ENCODE measurements around the gene P2RX6. TPM values are rescaled to one million over a fixed set of nuclear protein-coding genes. Genes with fewer than 3 reads are reported as not detected.
"Not testable (repeated sequence)": the region's sequence is repeated elsewhere in the genome, so short reads cannot be mapped to it uniquely, and the experiment has no call there.

Gene P2RX6
- total RNA-seq, 1 donor from 2014 or later: not detected

DNA sequence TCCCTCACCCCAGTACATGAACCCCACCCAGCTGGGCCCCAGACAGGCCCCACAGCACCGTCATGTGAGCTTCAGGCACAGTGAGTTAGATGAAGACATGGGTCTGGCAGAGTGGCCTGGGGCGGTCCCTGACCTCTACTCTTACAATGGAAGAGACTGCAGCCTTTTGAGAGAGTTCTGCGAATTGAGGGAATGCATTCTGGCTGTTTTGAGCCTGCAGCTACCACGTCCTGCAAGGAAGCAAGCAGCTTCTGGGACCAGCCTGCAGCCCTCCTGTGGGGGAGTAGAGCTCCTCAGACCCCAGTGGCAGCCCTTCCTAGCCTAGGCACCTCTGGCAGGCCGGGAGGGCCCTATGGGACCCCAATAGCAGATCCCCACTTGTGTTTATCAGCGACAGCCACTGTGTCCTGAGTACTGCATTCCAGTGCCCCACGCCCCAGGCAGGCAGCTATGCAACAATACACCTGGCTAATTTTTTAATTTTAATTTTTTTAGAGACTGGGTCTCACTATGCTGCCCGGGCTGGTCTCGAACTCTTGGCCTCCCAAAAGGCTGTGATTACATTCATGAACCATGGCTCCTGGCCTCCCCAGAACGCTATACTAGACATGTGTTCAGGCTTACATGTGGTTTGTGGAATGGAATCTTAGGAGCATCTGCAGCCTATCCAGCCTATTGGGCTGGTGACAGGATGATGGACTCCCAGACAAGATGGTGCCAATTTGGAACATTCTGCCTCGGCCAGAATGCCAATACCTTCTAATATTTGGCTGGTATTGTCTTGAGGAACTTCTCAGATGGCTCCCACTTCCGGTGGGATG, 18.1 kb downstream of the P2RX6 start:
- H3K4me3 ChIP-seq (ENCODE audit: low read depth, low read length): no peak overlapping the region
- no peaks in the 10 kb centered on the region for H3K36me3 ChIP-seq (ENCODE audit: control insufficient read depth, insufficient read depth, low read length)
- peaks cover 28% of the 10 kb centered on the region for H3K27me3 ChIP-seq (ENCODE audit: control insufficient read depth, insufficient read depth, low read length)
- TF ChIP-seq, protein P1, sequence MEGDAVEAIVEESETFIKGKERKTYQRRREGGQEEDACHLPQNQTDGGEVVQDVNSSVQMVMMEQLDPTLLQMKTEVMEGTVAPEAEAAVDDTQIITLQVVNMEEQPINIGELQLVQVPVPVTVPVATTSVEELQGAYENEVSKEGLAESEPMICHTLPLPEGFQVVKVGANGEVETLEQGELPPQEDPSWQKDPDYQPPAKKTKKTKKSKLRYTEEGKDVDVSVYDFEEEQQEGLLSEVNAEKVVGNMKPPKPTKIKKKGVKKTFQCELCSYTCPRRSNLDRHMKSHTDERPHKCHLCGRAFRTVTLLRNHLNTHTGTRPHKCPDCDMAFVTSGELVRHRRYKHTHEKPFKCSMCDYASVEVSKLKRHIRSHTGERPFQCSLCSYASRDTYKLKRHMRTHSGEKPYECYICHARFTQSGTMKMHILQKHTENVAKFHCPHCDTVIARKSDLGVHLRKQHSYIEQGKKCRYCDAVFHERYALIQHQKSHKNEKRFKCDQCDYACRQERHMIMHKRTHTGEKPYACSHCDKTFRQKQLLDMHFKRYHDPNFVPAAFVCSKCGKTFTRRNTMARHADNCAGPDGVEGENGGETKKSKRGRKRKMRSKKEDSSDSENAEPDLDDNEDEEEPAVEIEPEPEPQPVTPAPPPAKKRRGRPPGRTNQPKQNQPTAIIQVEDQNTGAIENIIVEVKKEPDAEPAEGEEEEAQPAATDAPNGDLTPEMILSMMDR (IDR thresholded peaks at IDR 0.05; ENCODE audit: insufficient read depth, low read length, poor library complexity, severe bottlenecking): no peak
- no peak for DNase-seq (ENCODE audit: low read depth)

DNA sequence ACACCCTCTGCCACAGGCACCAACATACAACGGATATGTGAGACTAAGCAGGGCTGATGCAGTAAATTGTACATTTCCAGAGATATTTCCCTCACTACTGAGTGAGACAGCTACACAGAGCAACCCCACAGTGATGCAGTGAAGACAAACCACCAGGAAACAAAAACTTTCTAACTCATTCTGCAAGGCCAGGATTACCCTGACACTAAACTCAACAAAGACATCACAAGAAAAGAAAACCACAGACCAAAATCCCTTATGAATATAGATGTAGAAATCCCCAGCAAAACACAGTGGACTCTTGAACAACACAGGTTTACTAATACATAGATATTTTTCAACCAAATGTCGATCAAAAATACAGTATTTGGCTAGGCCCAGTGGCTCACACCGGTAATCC, 18.9 kb downstream of the P2RX6 start:
- Histone ChIP-seq H3K4me3 (ENCODE audit: low read depth, low read length) (no peak overlapping the region), H3K27me3 (ENCODE audit: control insufficient read depth, insufficient read depth, low read length) (peaks cover 28% of the 10 kb centered on the region), H3K36me3 (ENCODE audit: control insufficient read depth, insufficient read depth, low read length) (no peaks in the 10 kb centered on the region)
- DNase-seq (ENCODE audit: low read depth): no peak
- TF ChIP-seq, protein P1 (IDR thresholded peaks at IDR 0.05; ENCODE audit: insufficient read depth, low read length, poor library complexity, severe bottlenecking): no peak

DNA sequence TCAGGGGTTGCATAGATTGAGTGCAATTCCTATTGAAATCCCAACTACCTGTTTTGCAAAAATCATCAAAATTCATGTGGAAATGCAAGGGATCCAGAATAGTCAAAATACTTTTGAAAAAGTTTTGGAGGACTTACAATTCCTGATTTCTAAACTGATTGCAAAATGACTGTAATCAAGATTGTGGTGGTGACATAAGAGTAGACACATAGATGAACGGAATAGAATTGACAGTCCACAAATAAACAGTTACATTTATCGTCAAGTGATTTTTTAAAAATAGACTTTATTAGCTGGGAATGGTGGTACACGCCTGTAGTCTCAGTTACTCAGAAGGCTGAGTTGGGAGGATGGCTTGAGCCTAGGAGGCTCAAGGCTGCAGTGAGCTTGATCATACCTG, 20.0 kb downstream of the P2RX6 start:
- H3K27me3 ChIP-seq (ENCODE audit: control insufficient read depth, insufficient read depth, low read length): peaks cover 28% of the 10 kb centered on the region
- TF ChIP-seq, protein P1 (IDR thresholded peaks at IDR 0.05; ENCODE audit: insufficient read depth, low read length, poor library complexity, severe bottlenecking): no peak
- DNase-seq (ENCODE audit: low read depth): no peak
- no peaks in the 10 kb centered on the region for H3K36me3 ChIP-seq (ENCODE audit: control insufficient read depth, insufficient read depth, low read length)
- no peak overlapping the region for H3K4me3 ChIP-seq (ENCODE audit: low read depth, low read length)

DNA sequence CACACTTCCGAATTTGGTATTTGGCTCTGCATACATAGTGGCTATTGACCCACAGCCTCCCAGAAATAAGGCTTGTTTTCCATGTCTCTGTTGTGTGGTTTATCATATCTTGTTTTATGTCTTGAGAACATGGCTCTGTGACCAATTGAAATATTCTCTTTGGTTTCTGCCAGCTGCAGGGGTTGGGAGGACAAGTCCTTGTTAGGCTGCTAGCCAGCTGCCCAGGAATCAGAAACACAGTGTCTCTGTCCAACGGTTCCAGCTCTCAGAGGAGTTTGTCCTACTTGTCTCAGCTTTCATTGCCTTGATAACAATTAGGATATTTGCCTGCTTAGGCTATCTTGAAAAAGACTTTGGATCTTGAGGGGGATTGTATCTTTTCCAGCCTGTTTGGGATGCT, 23.4 kb downstream of the P2RX6 start:
- no peak for DNase-seq (ENCODE audit: low read depth)
- TF ChIP-seq, protein P1 (IDR thresholded peaks at IDR 0.05; ENCODE audit: insufficient read depth, low read length, poor library complexity, severe bottlenecking): no peak
- H3K27me3 ChIP-seq (ENCODE audit: control insufficient read depth, insufficient read depth, low read length): peaks cover 4% of the 10 kb centered on the region
- H3K4me3 ChIP-seq (ENCODE audit: low read depth, low read length): no peak overlapping the region
- H3K36me3 ChIP-seq (ENCODE audit: control insufficient read depth, insufficient read depth, low read length): no peaks in the 10 kb centered on the region

DNA sequence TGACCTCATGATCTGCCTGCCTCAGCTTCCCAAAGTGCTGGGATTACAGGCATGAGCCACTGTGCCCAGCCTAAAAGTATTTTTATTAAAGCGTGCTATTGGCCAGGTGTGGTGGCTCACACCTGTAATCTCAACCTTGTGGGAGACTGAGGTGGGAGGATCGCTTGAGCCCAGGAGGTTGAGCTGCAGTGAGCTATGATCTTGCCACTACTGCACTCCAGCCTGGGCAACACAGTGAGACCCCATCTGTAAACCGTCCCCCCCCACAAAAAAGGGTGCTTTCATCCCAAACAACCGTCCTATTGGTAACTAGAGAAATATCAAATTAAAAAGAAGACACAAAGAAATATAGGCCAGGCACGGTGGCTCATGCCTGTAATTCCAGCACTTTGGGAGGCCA, 24.2 kb downstream of the P2RX6 start:
- H3K27me3 ChIP-seq (ENCODE audit: control insufficient read depth, insufficient read depth, low read length); H3K4me3 ChIP-seq (ENCODE audit: low read depth, low read length); H3K36me3 ChIP-seq (ENCODE audit: control insufficient read depth, insufficient read depth, low read length); DNase-seq (ENCODE audit: low read depth): not testable (repeated sequence)

DNA sequence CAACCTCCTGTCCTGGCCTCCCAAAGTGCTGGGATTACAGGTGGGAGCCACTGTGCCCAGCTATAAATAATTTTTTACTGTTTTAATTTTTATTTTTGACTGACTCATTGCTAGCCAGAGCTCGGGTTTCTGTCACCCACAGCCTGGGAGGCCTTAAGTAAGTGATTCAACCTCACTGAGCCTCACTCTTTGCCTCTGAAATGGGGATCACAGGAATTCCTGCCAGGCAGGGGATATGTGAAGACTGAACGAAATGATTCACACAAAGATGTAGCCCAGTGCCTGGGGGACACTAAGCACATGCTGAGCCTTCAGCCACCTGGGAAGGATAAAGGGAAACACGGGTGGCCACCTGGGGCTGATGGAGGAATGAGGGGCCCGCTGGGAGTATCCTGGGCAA, 27.0 kb downstream of the P2RX6 start:
- TF ChIP-seq, protein P1 (IDR thresholded peaks at IDR 0.05; ENCODE audit: insufficient read depth, low read length, poor library complexity, severe bottlenecking): no peak
- DNase-seq (ENCODE audit: low read depth): no peak
- Histone ChIP-seq H3K27me3 (ENCODE audit: control insufficient read depth, insufficient read depth, low read length) (no peaks in the 10 kb centered on the region), H3K4me3 (ENCODE audit: low read depth, low read length) (no peak overlapping the region), H3K36me3 (ENCODE audit: control insufficient read depth, insufficient read depth, low read length) (no peaks in the 10 kb centered on the region)
